Measurements from ENCODE around the gene BCL3.

Gene BCL3

GRCh38 chr19:44740351-44740824 is 8.1 kb upstream of the BCL3 start:
- H3K4me3 ChIP-seq (ENCODE audit: low read length): no peak overlapping the region
- H4K20me1 ChIP-seq (ENCODE audit: insufficient read depth, low read length): no peaks in the 10 kb centered on the region
- peaks cover 12% of the 10 kb centered on the region for H3K4me1 ChIP-seq (ENCODE audit: low read length)
- no peak overlapping the region for H3K9ac ChIP-seq (ENCODE audit: low read length)
- H3K36me3 ChIP-seq (replicated peaks; ENCODE audit: low read depth, low read length): no peaks in the 10 kb centered on the region
- no peaks in the 10 kb centered on the region for H3K9me3 ChIP-seq (ENCODE audit: insufficient read depth, low read length)
- no peak overlapping the region for H3K27ac ChIP-seq (ENCODE audit: low read length)
- H2AFZ ChIP-seq (ENCODE audit: low read depth, low read length): no peak overlapping the region
- H3K4me2 ChIP-seq (ENCODE audit: low read length): no peak overlapping the region
- H3K27me3 ChIP-seq (ENCODE audit: low read depth, low read length): peaks cover 21% of the 10 kb centered on the region; the same call in 1 of the 2 replicates
- H3K79me2 ChIP-seq (ENCODE audit: low read length): no peaks in the 10 kb centered on the region
- TF ChIP-seq, protein P1, sequence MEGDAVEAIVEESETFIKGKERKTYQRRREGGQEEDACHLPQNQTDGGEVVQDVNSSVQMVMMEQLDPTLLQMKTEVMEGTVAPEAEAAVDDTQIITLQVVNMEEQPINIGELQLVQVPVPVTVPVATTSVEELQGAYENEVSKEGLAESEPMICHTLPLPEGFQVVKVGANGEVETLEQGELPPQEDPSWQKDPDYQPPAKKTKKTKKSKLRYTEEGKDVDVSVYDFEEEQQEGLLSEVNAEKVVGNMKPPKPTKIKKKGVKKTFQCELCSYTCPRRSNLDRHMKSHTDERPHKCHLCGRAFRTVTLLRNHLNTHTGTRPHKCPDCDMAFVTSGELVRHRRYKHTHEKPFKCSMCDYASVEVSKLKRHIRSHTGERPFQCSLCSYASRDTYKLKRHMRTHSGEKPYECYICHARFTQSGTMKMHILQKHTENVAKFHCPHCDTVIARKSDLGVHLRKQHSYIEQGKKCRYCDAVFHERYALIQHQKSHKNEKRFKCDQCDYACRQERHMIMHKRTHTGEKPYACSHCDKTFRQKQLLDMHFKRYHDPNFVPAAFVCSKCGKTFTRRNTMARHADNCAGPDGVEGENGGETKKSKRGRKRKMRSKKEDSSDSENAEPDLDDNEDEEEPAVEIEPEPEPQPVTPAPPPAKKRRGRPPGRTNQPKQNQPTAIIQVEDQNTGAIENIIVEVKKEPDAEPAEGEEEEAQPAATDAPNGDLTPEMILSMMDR (IDR thresholded peaks at IDR 0.05; ENCODE audit: low read depth, low read length): peak; percentile 31
- no peak for TF ChIP-seq EZH2phosphoT487 (IDR thresholded peaks at IDR 0.05; ENCODE audit: low read depth)

- Histone ChIP-seq H3K4me3 (ENCODE audit: low read length) (no peak overlapping the region), H3K4me2 (ENCODE audit: low read length) (no peak overlapping the region), H4K20me1 (ENCODE audit: insufficient read depth, low read length) (no peaks in the 10 kb centered on the region), H3K36me3 (replicated peaks; ENCODE audit: low read depth, low read length) (no peaks in the 10 kb centered on the region), H3K27ac (ENCODE audit: low read length) (no peak overlapping the region), H3K9ac (ENCODE audit: low read length) (no peak overlapping the region), H3K27me3 (ENCODE audit: low read depth, low read length) (peaks cover 28% of the 10 kb centered on the region), H3K79me2 (ENCODE audit: low read length) (no peaks in the 10 kb centered on the region), H2AFZ (ENCODE audit: low read depth, low read length) (no peak overlapping the region), H3K9me3 (ENCODE audit: insufficient read depth, low read length) (no peaks in the 10 kb centered on the region), H3K4me1 (ENCODE audit: low read length) (peaks cover 13% of the 10 kb centered on the region)
- no peak for TF ChIP-seq EZH2phosphoT487 (IDR thresholded peaks at IDR 0.05; ENCODE audit: low read depth)
- TF ChIP-seq, protein P1 (IDR thresholded peaks at IDR 0.05; ENCODE audit: low read depth, low read length): no peak
These were observed 7.2 kb upstream of the BCL3 start for GRCh38 chr19:44741258-44741731.

DNA sequence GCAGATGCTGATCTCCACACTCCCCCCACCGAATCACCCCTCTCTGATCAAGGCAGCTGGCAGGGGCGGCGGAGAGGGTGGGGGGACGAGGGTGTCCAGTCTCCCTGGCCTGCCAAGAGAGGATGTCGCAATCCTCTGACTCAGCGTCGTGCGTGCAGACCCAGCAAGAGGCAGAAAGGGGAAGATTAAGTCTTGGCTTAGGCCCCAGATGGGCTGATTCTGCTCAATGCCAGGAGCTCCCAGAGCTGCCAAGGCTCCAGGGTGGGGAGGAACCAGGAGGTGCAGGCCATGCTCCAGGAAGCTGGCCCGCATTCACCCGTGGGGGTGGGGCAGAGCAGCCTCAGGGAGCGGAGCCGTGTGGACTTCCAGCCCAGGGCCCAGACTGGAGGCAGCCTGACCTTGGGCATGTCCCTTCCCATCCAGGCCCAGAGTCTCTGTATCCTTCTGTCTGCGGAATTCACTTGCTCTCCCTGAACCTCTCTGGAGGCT is 6.6 kb upstream of the BCL3 start:
- TF ChIP-seq, protein P1 (IDR thresholded peaks at IDR 0.05; ENCODE audit: low read depth, low read length): no peak
- no peak for TF ChIP-seq EZH2phosphoT487 (IDR thresholded peaks at IDR 0.05; ENCODE audit: low read depth)
- no peak overlapping the region for H2AFZ ChIP-seq (ENCODE audit: low read depth, low read length)
- H3K27ac ChIP-seq (ENCODE audit: low read length): no peak overlapping the region
- H3K27me3 ChIP-seq (ENCODE audit: low read depth, low read length): peaks cover 31% of the 10 kb centered on the region
- no peaks in the 10 kb centered on the region for H3K36me3 ChIP-seq (replicated peaks; ENCODE audit: low read depth, low read length)
- no peak overlapping the region for H3K9ac ChIP-seq (ENCODE audit: low read length)
- no peak overlapping the region for H3K4me3 ChIP-seq (ENCODE audit: low read length)
- no peaks in the 10 kb centered on the region for H3K79me2 ChIP-seq (ENCODE audit: low read length)
- H3K9me3 ChIP-seq (ENCODE audit: insufficient read depth, low read length): no peaks in the 10 kb centered on the region
- no peaks in the 10 kb centered on the region for H4K20me1 ChIP-seq (ENCODE audit: insufficient read depth, low read length)
- no peak overlapping the region for H3K4me2 ChIP-seq (ENCODE audit: low read length)
- H3K4me1 ChIP-seq (ENCODE audit: low read length): peaks cover 19% of the 10 kb centered on the region

DNA sequence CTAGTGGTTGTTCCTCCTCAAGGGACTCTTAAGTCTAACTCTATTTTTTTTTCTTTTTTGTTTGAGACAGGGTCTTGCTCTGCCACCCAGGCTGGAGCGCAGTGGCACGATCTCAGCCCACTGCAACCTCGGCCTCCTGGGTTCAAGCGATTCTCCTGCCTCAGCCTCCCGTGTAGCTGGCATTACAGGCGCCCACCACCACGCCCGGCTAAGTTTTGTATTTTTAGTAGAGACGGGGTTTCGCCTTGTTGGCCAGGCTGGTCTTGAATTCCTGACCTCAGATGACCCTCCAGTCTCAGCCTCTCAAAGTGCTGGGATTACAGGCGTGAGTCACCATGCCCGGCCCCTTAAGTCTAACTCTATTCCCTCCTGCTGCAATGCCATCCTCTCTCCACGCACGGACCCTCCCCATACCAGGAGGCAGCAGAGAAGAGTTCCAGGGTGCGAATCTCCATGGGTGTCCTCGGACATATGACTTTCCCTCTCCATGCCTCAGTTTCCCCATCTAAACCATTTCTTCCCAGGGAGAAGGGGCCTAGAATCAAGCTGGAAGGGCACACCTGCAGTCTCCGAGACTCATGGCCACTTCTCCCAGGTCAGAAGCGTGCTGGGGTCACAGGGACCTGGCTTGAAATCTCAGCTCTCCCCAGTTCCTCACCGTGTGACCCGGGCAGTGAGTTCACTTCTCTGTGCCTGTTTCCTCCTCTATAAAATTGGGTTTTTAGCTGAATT is 6.0 kb upstream of the BCL3 start:
- Histone ChIP-seq H4K20me1 (ENCODE audit: insufficient read depth, low read length) (no peaks in the 10 kb centered on the region), H3K27ac (ENCODE audit: low read length) (no peak overlapping the region), H3K27me3 (ENCODE audit: low read depth, low read length) (peaks cover 28% of the 10 kb centered on the region), H3K9me3 (ENCODE audit: insufficient read depth, low read length) (no peaks in the 10 kb centered on the region), H3K4me1 (ENCODE audit: low read length) (peaks cover 22% of the 10 kb centered on the region), H3K36me3 (replicated peaks; ENCODE audit: low read depth, low read length) (no peaks in the 10 kb centered on the region), H3K4me3 (ENCODE audit: low read length) (no peak overlapping the region), H2AFZ (ENCODE audit: low read depth, low read length) (no peak overlapping the region), H3K4me2 (ENCODE audit: low read length) (no peak overlapping the region), H3K9ac (ENCODE audit: low read length) (no peak overlapping the region), H3K79me2 (ENCODE audit: low read length) (no peaks in the 10 kb centered on the region)
- TF ChIP-seq, protein P1 (IDR thresholded peaks at IDR 0.05; ENCODE audit: low read depth, low read length): no peak
- no peak for TF ChIP-seq EZH2phosphoT487 (IDR thresholded peaks at IDR 0.05; ENCODE audit: low read depth)

All from OCI-LY3 (cell line).